Kidney (tissue), 14 donors: Measurements from ENCODE around the gene LEAP2. TPM values are rescaled to one million over a fixed set of nuclear protein-coding genes. Genes with fewer than 3 reads are reported as not detected.
A peak's percentile ranks its signal among the peaks of the same experiment; 100 is the strongest.

Source experiments
- DNase-seq, 5 donors: peaks; one replicate each; pipeline ENCODE4 v3.0.0-alpha.2; 2013 to 2020
- FAIRE-seq: peaks from 2 replicates; lab custom pipeline; 2012; peaks lifted over from hg19 to GRCh38; lab: Jason Lieb, UNC
- H3K27ac ChIP-seq, 2 donors: one replicate each; pipeline ENCODE4 v1.7.0; 2013; ENCODE audit warnings: low read depth in 2 of 2, low read length in 2 of 2, inconsistent platforms in 1 of 2
- H3K27me3 ChIP-seq: one replicate; pipeline ENCODE4 v1.7.1; 2013; ENCODE audit warnings: low read length, inconsistent platforms; ENCODE audit not compliant: control insufficient read depth, insufficient read depth
- H3K36me3 ChIP-seq, 3 donors: one replicate each; pipeline versions ENCODE4 v1.7.0 to v1.7.1; 2013; ENCODE audit warnings: low read length in 3 of 3, control low read depth in 1 of 3, inconsistent platforms in 1 of 3; ENCODE audit not compliant: insufficient read depth in 3 of 3, control insufficient read depth in 2 of 3
- H3K4me1 ChIP-seq, 3 donors: one replicate each; pipeline versions ENCODE4 v1.7.0 to v1.7.1; 2013; ENCODE audit warnings: low read length in 3 of 3, inconsistent platforms in 1 of 3, low read depth in 1 of 3; ENCODE audit not compliant: control insufficient read depth in 2 of 3, insufficient read depth in 2 of 3
- H3K4me3 ChIP-seq, 3 donors: one replicate each; pipeline versions ENCODE4 v1.7.0 to v1.8.1; 2013; ENCODE audit warnings: low read length in 3 of 3, control low read depth in 1 of 3, inconsistent platforms in 1 of 3
- H3K9ac ChIP-seq, 3 donors: one replicate each; pipeline versions ENCODE4 v1.7.0 to v1.7.1; 2013; ENCODE audit warnings: low read length in 3 of 3, control low read depth in 1 of 3, inconsistent platforms in 1 of 3
- H3K9me3 ChIP-seq, 3 donors: one replicate each; pipeline versions ENCODE4 v1.7.0 to v1.7.1; 2013; ENCODE audit warnings: low read length in 3 of 3, control low read depth in 1 of 3, inconsistent platforms in 1 of 3; ENCODE audit not compliant: control insufficient read depth in 2 of 3, insufficient read depth in 1 of 3
- CTCF ChIP-seq: IDR thresholded peaks from 3 replicates; pipeline ENCODE4 v1.5.1; 2012; ENCODE audit warnings: mild to moderate bottlenecking, moderate library complexity, borderline replicate concordance; ENCODE audit not compliant: insufficient read depth; ENCODE audit errors: extremely low read depth
- intact Hi-C: fragments of 100-400 bp; cut with DNase I; formaldehyde crosslinking; loops from one replicate; pipeline ENCODE4 v1.11.1; 2022
- polyA plus RNA-seq: library from polyadenylated mRNA; stranded (reverse); fragments of 350-450 nt; fragmentation: Illumina TruSeq; extraction: RNeasy Lipid Tissue Mini Kit (QIAGEN cat#74804); gene quantifications from one replicate; pipeline ENCODE4 v1.2.3, GENCODE V29; 2014; ENCODE audit warnings: low read depth, low replicate concordance; ENCODE audit not compliant: insufficient read depth
- total RNA-seq: library from RNA; stranded (reverse); fragmentation: NEBNext Ultra II Directional; extraction: Animal tissue kit (Norgen Biotek cat#: 25700); gene quantifications from one replicate; pipeline ENCODE4 v1.2.1, GENCODE V29; 2021
- donor health status: control.
- donor health status: control.
- donor health status: control.
- donor health status: control.
- donor health status: control.
- donor health status: DM: yes; HTN: yes; CAD: no.
- donor health status: Normal renal cell carcinoma (clear cell type).

The LEAP2 gene
- total and polyA plus RNA-seq, 2 donors from 2014 or later, result 1.5 to 6.9 TPM

- TF ChIP-seq CTCF, result no peak
- no peak overlapping the region for H3K9ac ChIP-seq
- peak overlapping the region; percentile 59 to 86 for H3K27ac ChIP-seq
- H3K4me1 ChIP-seq, result peaks cover 0 to 32% (median 11%) of the 10 kb centered on the region in 3 donors
- H3K36me3 ChIP-seq, result peaks cover 6 to 25% (median 22%) of the 10 kb centered on the region in 3 donors
- no peak overlapping the region for H3K4me3 ChIP-seq
- H3K9me3 ChIP-seq, result no peaks in the 10 kb centered on the region
- intact Hi-C loops, result no loop called here
- FAIRE-seq, result no peak
- DNase-seq, result no peak
- no peaks in the 10 kb centered on the region for H3K27me3 ChIP-seq
These were observed 715 bp upstream of the LEAP2 start for GRCh38 chr5:132872788-132873118.

GRCh38 chr5:132873930-132874271 is 433 bp downstream of the LEAP2 start:
- peak overlapping the region; percentile 75 to 86 for H3K27ac ChIP-seq
- intact Hi-C loops, result no loop called here
- H3K9me3 ChIP-seq, result no peaks in the 10 kb centered on the region
- peak overlapping the region in 1 of 3 donors; percentile 24 for H3K4me3 ChIP-seq
- no peaks in the 10 kb centered on the region for H3K27me3 ChIP-seq
- FAIRE-seq (no peak), DNase-seq (no peak)
- no peak for TF ChIP-seq CTCF
- H3K36me3 ChIP-seq, result peaks cover 6 to 24% (median 16%) of the 10 kb centered on the region in 3 donors
- no peak overlapping the region for H3K9ac ChIP-seq
- peaks cover 0 to 33% (median 11%) of the 10 kb centered on the region in 3 donors for H3K4me1 ChIP-seq

GRCh38 chr5:132876020-132876759 is 2.7 kb downstream of the LEAP2 start:
- H3K27ac ChIP-seq, result peak overlapping the region in 1 of 2 donors; percentile 1
- intact Hi-C loops, result no loop called here
- no peak for TF ChIP-seq CTCF

More at GRCh38 chr5:132876020-132876759, 2.7 kb downstream of the LEAP2 start:
- H3K4me3 ChIP-seq, result no peak overlapping the region
- H3K4me1 ChIP-seq, result peaks cover 0 to 33% (median 11%) of the 10 kb centered on the region in 3 donors
- DNase-seq, result no peak
- H3K36me3 ChIP-seq, result peaks cover 11 to 36% (median 25%) of the 10 kb centered on the region in 3 donors
- no peaks in the 10 kb centered on the region for H3K9me3 ChIP-seq
- H3K27me3 ChIP-seq, result no peaks in the 10 kb centered on the region
- no peak for FAIRE-seq
- no peak overlapping the region for H3K9ac ChIP-seq
